ENCODE results near the gene GLDN. TPM values are rescaled to one million over a fixed set of nuclear protein-coding genes. Genes with fewer than 3 reads are reported as not detected.

Gene GLDN
- total and polyA plus RNA-seq, 10 of the 15 experiments (the other 5 are each of a cell fraction or from before 2014, with no cell fraction given), result 0.13 TPM; not detected in 9

- TF ChIP-seq, protein P1, sequence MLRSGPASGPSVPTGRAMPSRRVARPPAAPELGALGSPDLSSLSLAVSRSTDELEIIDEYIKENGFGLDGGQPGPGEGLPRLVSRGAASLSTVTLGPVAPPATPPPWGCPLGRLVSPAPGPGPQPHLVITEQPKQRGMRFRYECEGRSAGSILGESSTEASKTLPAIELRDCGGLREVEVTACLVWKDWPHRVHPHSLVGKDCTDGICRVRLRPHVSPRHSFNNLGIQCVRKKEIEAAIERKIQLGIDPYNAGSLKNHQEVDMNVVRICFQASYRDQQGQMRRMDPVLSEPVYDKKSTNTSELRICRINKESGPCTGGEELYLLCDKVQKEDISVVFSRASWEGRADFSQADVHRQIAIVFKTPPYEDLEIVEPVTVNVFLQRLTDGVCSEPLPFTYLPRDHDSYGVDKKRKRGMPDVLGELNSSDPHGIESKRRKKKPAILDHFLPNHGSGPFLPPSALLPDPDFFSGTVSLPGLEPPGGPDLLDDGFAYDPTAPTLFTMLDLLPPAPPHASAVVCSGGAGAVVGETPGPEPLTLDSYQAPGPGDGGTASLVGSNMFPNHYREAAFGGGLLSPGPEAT (IDR thresholded peaks at IDR 0.05; ENCODE audit: low read depth), result no peak
- TF ChIP-seq IKZF2 (IDR thresholded peaks at IDR 0.05) (no peak), KAT2A (conservative IDR thresholded peaks at IDR 0.05; ENCODE audit: control insufficient read depth, low read depth, low read length) (no peak), IKZF1 (conservative IDR thresholded peaks at IDR 0.05) (no peak), SPI1 (IDR thresholded peaks at IDR 0.05; ENCODE audit: borderline replicate concordance, insufficient read depth, low read depth, low read length) (no peak)
- TF ChIP-seq, protein P2, sequence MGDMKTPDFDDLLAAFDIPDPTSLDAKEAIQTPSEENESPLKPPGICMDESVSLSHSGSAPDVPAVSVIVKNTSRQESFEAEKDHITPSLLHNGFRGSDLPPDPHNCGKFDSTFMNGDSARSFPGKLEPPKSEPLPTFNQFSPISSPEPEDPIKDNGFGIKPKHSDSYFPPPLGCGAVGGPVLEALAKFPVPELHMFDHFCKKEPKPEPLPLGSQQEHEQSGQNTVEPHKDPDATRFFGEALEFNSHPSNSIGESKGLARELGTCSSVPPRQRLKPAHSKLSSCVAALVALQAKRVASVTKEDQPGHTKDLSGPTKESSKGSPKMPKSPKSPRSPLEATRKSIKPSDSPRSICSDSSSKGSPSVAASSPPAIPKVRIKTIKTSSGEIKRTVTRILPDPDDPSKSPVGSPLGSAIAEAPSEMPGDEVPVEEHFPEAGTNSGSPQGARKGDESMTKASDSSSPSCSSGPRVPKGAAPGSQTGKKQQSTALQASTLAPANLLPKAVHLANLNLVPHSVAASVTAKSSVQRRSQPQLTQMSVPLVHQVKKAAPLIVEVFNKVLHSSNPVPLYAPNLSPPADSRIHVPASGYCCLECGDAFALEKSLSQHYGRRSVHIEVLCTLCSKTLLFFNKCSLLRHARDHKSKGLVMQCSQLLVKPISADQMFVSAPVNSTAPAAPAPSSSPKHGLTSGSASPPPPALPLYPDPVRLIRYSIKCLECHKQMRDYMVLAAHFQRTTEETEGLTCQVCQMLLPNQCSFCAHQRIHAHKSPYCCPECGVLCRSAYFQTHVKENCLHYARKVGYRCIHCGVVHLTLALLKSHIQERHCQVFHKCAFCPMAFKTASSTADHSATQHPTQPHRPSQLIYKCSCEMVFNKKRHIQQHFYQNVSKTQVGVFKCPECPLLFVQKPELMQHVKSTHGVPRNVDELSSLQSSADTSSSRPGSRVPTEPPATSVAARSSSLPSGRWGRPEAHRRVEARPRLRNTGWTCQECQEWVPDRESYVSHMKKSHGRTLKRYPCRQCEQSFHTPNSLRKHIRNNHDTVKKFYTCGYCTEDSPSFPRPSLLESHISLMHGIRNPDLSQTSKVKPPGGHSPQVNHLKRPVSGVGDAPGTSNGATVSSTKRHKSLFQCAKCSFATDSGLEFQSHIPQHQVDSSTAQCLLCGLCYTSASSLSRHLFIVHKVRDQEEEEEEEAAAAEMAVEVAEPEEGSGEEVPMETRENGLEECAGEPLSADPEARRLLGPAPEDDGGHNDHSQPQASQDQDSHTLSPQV (IDR thresholded peaks at IDR 0.05), result no peak
Measured at GRCh38 chr15:51366071-51366470, 24.6 kb downstream of the GLDN start (continued).

DNA sequence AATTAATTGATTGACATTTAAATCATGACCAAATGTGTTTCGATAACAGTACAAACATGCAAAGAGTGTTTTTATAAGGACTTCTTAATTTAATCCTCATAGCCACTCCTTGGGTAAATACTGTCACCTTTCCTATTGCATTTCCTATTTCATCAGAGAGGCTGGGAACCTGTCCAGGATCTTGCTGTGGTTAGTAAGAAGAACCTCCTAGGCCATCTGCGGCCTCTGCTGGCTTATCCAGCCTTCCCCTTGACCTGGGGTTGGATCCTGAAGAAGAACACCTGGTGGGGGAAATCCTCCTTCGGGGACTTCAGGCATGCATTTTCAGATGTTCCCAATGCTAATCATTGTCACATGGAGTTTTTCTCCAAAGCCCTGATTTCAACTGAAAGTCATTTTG, 25.5 kb downstream of the GLDN start:
- no peak overlapping the region for H3K4me3 ChIP-seq
- no TSS peak for BruUV-seq (replicated peaks)
- WGBS (ENCODE audit: insufficient coverage, insufficient replicate concordance, low lambda C conversion rate, missing lambda C conversion rate), result 63% methylated on average over 3 of the region's 3 CpGs
- ChIA-PET SMC1A (ENCODE audit: uncharacterized antibody, unreplicated experiment) (no interaction called here), RAD21 (ENCODE audit: unreplicated experiment) (no interaction called here), POLR2A (no interaction called here), CTCF (no interaction called here)
- no peak overlapping the region for H3K27ac ChIP-seq (ENCODE audit: control insufficient read depth, insufficient read depth)
- peaks cover 6 to 8% of the 10 kb centered on the region in 2 experiments; a peak in 3 of 4 replicates for H3K27me3 ChIP-seq (replicated peaks in 1 of 2; ENCODE audit: control insufficient read depth in 2 of 2, insufficient read depth in 2 of 2, low read length in 1 of 2)
- no peaks in the 10 kb centered on the region for H4K20me1 ChIP-seq (ENCODE audit: control insufficient read depth, insufficient read depth)
- no peak overlapping the region for H3K4me2 ChIP-seq (ENCODE audit: control insufficient read depth, insufficient read depth)
- in situ Hi-C loops (cut with MboI) (no loop called here), intact Hi-C loops (cut with micrococcal nuclease; ENCODE audit: unreplicated experiment) (no loop called here)
- no peaks in the 10 kb centered on the region for H3K79me2 ChIP-seq (ENCODE audit: control insufficient read depth, insufficient read depth, low read length)
- no peaks in the 10 kb centered on the region for H3K9me3 ChIP-seq (replicated peaks; ENCODE audit: control insufficient read depth, insufficient read depth, low read length)
- DNase-seq (ENCODE audit: low read depth, low spot score) (no peak), FAIRE-seq (no peak), ATAC-seq (no peak)
- H2AFZ ChIP-seq (ENCODE audit: control insufficient read depth, low read depth, low read length), result no peak overlapping the region
- H3K9ac ChIP-seq (ENCODE audit: control insufficient read depth, insufficient read depth, low read length), result no peak overlapping the region
- peaks cover 4% of the 10 kb centered on the region for H3K4me1 ChIP-seq (ENCODE audit: control insufficient read depth, insufficient read depth, low read length)
- no peaks in the 10 kb centered on the region for H3K36me3 ChIP-seq (ENCODE audit: control insufficient read depth in 2 of 2, insufficient read depth in 2 of 2, low read length in 1 of 2)
- TF ChIP-seq WRNIP1 (IDR thresholded peaks at IDR 0.05; ENCODE audit: borderline replicate concordance, low read depth, low read length) (no peak), RAD51 (IDR thresholded peaks at IDR 0.05) (no peak), NRF1 (conservative IDR thresholded peaks at IDR 0.05; ENCODE audit: low read depth, low read length) (no peak), FOXM1 (IDR thresholded peaks at IDR 0.05; ENCODE audit: low read depth, low read length) (no peak), E4F1 (IDR thresholded peaks at IDR 0.05; ENCODE audit: borderline replicate concordance, partially characterized antibody) (no peak), IKZF2 (IDR thresholded peaks at IDR 0.05) (no peak), SREBF2 (IDR thresholded peaks at IDR 0.05; ENCODE audit: low read length) (no peak), SMAD1 (IDR thresholded peaks at IDR 0.05; ENCODE audit: low read depth, partially characterized antibody) (no peak)
- TF ChIP-seq, protein P3, sequence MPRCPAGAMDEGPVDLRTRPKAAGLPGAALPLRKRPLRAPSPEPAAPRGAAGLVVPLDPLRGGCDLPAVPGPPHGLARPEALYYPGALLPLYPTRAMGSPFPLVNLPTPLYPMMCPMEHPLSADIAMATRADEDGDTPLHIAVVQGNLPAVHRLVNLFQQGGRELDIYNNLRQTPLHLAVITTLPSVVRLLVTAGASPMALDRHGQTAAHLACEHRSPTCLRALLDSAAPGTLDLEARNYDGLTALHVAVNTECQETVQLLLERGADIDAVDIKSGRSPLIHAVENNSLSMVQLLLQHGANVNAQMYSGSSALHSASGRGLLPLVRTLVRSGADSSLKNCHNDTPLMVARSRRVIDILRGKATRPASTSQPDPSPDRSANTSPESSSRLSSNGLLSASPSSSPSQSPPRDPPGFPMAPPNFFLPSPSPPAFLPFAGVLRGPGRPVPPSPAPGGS (IDR thresholded peaks at IDR 0.05; ENCODE audit: borderline replicate concordance, insufficient read depth, low read depth, low read length, poor library complexity, severe bottlenecking), result no peak
